NK-92 treated with Interleukin-12 subunit alpha and Interleukin-12 subunit beta, amount 100 ng/mL, for 24 hours (cell line): ENCODE results near the gene TMED4.

Experiments used
- DNase-seq: peaks from one replicate; lab custom pipeline; 2025; lab: John Stamatoyannopoulos, UW

Gene TMED4

DNA sequence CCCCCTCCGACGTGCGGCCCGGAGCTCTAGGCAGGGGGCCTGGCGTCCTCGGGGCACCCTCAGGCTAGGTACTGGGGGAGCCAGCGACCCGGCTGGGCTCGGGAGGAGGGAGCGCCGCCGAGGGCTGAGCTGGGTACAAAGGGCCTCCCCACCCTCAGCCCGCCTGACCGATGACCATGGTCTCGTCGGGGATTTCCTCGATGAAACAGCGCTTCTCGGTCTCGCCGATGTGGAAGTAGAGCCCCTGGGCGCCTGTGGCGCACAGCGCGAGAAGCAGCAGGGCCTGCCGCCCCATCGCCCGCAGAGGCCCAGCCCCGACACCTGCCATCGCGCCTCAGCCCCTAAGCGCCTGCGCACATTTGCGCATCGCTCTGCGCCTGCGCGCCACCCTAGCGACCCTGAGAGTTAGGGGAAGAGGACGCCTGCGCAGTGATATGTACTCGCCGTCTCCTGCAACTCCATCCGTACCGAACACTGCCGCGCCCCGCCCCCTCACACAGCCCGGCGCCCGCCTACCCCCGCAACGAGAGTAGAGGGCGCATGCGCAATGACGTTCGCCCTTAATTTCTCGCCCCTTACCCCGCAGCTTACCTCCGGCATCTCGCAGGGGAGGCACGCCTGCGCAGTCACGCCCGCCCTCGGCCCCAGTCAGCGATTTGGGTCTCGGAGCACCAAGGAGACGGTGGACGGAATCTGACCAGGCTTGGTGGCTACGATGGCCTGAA lies at the start of gene TMED4:
Gene TMED4 (minus strand): TSS at position 353 of the 725 bp plus-strand sequence. CDS start 25 bp downstream, at position 328.
- peak; percentile 98 for DNase-seq

DNA sequence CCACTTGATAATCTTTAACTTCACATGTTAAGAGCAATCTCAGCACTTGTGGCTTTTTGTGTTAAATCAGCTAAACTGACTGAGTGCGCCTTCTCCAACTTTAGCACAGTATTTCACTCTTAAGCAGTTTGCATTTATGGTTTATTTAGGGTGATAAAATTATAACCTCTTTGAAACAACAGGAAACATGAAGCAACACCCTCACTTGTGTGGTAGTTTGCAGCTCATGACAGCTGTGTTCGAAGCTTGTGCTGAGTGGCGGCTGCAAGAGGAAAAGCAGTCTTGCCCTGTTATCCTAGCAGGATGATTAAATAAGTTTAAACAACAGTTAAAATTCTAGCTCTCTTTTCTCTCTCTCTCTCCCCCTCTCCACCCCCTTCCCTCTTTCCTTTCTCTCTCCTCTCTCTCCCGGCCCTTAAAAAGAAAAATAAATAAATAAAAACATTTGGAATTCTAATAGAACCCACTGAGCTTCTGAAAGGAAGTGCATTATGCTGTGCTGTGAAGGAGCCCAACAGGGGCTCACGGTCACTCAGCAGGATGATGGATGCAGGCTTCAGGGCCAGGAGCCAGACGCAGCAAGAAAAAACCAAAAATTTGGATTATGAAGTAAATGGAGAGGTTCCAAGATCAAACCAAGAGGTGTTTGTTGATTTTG lies 49.6 kb upstream of the TMED4 start:
- no peak for DNase-seq

DNA sequence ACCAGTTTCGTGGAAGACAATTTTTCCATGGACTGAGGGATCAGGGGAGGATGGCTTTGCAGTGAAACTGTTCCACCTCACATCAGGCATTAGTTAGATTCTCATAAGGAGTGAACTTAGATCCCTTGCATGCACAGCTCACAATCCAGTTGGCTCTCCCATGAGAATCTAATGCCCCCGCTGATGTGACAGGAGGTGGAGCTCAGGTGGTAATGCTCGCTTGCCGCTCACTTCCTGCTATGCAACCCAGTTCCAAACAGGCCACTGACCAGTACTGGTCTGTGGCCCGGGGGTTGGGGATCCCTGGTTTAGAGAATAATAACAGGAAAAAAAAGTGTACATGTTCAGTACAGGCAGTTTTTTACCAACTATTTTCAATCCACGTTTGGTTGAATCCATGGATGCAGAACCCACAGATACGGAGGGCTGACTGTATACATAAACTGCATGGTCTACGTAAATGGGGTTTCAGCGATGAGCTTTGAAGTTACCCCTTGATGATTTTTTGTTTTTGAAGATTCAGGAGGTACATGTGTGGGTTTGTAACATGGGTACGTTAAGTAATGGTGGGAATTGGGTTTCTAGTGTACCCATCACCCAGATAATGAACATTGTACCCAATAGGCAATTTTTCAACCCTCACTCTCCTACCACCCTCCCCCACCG lies 48.9 kb upstream of the TMED4 start:
- no peak for DNase-seq

DNA sequence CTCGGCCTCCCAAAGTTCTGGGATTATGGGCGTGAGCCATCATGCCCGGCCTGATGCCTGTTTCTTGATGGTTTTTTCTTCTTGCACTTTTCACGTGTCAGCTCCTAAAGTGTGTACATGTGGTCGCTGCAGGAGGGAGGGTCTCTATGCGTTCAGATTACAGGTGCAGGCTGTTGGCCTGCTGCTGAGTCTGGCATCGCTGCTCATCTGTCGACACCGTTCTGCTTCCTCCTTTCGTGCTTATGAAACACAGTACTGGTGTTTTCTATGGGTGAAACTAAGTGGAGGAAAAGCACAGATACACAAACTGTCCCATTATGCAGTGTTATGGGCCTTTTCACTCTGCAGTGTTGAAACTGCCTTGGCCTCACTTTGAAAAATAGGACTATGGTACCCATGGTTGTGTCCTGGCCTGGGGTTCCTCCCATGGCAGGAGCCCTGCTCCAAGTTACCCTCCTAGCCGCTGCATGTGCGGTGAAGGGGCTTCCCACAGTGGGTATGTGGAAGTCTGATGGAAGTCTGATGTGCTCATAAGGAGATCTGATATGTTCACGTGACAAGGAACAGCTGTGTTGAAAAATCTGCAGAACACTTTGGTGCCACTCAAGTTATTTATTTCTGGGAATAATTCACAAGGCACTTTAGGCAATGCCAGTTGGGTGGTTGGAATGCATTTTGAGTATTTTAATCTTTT lies 47.9 kb upstream of the TMED4 start:
- no peak for DNase-seq

DNA sequence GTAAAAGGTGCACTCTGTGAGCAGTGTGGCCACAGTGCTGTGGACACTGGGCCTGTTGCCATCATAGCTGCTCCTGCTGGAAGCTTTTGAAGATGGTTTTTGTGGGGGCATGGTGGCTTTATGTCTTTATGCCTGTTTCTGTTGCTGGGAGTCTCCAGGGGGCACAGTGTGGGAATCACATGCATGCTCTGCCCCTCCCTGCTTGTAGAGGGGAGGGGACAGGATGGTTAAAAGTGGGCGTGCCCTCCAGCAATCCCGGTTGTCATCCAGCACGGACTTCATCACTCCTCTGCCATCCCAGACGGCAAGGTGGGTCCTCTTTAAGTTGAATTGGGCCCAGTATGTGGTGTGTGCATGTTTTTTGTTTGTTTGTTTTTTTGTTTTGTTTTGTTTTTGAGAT lies 44.6 kb upstream of the TMED4 start:
- DNase-seq: no peak

DNA sequence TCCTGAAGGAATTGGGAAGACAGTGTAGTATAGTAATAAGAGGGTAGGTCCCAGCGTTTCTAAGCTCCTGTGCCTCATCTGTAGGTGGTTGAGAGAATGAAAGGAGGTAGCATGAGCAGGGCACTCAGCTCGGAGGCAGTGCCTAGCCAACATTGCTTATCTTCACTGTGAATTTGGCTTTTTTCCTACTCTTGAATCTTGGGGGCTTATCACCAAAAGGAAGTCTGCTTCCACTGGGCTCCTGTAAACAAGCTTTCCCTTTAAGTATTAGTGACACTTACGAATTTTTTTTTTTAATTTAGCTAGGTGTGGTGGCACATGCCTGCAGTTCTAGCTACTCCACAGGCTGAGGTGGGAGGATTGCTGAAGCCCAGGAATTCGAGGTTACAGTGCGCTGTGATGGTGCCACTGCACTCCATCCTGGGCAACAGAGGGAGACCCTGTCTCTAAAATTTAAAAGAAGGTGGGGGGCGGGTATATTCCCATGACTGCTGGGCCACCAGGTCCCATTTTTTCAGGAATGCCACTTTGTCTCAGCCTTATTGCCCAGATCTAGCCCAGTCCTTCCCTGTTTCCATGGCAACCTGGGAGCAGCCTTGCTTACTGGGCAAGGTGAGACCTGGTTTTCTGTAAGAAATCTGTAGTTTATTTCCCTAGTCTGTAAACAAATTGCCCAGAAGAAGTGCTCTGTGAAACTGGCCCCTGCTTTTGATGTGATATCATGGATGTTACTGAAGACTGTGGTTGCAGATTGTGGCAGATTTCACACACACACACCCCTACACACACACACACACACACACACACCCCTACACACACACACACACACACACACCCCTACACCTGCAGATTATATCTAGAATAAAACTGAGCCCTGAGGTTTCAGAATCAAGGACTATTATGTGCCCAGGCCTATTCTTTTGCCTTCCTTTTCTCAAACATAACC lies 43.8 kb upstream of the TMED4 start:
- DNase-seq: no peak

DNA sequence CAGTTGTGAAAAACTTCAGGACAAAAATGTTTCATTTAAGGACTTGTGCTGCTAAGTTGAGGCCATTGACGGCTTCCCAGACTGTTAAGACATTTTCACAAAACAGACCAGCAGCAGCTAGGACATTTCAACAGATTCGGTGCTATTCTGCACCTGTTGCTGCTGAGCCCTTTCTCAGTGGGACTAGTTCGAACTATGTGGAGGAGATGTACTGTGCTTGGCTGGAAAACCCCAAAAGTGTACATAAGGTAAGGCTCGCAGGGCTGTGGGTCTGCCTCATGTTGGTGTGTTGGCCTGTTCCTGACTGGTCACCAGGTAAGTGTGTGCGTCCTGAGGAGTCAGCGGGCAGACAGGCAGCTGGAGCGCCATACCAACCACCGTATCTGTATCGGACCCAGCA lies 42.3 kb upstream of the TMED4 start:
- no peak for DNase-seq

DNA sequence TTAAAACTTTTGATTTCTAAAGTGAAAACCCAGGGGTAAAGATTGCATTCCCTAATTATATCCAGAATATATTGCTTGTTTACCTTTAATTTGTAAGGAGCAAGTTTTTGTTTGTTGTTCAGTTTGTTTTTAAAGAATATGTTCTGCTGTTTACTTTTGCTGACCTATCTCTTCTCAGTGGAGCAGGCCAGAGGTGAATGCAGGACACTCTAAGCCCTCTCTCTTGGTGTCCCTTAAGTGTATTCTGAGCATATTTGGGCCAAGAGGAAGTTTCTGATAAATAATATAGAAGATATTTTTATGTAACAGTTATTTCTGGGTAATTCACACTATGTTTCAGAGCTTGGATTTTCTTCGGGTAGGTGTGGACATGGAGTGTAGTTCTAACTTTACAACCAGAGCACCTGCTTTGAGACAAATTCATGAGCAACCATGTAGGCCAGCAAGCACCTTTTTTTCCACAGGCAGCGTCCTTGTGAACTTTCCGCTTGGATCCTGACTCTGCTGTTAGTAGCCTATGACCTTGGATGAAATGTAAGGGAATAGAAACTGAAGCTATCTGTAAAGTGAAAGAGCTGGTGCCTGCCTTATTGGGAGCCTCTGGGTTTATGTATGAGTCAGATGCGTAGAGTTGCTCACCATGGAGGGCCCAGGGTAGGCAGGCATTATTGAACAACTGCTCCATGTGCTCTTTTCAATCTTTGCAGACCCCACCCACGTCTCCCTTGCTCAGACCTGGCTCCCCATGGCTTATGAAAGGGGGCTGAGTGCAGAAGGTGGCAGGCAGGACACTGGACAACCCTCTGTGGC lies 40.5 kb upstream of the TMED4 start:
- DNase-seq: no peak

DNA sequence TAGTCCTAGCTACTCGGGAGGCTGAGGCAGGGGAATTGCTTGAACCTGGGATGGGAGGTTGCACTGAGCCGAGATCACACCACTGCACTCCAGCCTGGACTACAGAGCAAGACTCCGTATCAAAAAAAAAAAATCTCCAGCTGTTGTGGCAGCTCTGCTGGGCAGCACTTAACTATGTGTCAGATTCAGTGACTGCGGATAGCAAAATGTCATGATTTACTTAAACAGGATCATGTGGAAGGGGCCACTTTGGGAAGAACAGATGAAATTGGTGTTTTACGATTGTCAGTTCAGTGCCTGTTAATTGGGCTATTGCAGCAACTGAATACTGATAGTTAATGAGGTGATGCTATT lies 39.7 kb upstream of the TMED4 start:
- no peak for DNase-seq

DNA sequence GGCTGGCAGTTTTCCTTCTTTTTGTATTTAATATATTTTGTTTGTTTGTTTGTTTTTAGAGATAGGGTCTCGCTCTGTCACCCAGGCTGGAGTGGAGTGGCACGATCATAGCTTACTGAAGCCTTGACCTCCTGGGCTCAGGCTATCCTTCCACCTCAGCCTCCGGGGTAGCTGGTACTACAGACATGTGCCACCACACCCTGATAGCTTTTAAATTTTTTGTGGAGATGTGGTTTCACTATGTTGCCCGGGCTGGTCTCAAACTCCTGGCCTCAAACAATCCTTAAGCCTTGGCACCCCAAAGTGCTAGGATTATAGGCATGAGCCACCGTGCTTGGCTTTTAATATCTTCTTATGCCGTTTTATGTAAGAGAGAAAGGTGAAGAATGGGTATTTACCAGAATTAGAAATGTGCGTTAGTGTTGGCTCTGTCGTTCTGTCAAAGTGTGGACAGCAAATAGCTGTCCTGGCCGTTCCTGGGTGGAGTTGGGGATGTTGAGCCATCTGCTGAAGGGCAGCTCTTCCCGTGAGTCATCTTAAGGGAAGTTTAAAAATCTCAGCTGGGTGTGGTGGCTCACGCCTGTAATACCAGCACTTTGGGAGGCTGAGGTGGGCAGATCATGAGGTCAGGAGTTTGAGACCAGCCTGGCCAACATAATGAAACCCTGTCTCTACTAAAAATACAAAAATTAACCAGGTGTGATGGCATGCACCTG lies 39.2 kb upstream of the TMED4 start:
- DNase-seq: no peak

DNA sequence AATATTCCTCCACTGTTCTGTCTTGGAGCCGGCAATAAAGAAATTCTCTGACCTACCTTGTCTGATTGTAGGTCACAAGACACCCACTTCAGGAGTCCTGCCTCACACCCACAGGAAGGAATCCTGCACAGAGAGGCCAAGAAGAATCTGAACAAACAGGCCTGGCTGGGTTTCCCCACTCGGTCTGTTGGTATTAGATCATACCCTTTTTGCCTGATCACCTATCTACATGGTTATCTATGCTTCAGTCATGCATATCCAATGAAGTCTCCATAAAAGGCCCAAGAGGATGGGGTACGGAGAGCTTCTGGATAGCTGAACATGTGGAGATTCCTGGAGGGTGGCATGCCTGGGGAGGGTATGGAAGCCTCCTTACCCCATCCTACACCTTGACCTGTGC lies 36.7 kb upstream of the TMED4 start:
- no peak for DNase-seq

DNA sequence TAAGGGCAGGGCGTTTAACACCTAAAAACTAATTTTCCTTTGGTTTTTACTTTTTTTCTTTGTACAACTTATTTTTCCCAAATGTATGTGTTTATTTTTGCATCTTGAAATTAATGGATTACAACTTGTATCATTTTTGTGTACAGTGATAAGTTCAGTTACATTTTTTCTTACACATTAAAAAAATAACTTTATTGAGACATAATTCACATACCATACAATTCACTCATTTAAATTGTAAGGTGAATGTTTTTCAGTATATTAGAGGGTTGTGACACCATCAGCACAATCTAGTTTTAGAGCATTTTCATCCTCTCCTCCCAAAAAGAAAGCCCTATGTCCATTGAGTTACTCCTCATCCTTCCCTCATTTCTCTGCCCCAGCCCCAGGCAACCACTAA lies 36.0 kb upstream of the TMED4 start:
- DNase-seq: no peak

DNA sequence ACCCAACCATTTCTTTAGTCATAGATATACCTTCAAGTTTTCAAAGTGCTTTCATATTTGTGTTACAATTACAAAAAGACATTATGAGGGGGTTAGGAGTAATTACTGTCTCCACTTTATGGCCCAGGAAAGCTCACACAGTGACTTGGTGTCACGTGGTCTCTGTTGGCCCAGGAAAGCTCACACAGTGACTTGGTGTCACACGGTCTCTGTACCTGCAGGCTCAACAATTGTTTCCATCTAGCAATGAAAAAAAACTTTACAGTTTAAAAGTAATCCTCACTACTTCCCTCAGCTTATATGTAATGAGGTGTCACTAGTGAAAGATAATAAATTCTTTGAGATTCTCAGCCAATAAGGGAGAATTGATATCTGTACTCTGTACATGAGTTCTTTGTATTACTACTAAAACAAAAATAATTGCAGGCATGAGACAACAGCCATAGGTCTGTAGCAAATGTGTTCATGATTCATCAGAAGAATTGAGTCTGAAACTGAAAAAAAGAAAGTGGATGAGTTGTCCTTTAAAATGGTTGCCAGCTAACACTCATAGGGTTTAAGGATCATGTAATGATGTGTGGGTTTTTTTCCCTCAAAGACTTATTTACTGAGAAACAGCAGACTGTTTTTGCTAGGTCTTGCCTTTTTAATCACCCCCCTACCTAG lies 35.3 kb upstream of the TMED4 start:
- DNase-seq: no peak

DNA sequence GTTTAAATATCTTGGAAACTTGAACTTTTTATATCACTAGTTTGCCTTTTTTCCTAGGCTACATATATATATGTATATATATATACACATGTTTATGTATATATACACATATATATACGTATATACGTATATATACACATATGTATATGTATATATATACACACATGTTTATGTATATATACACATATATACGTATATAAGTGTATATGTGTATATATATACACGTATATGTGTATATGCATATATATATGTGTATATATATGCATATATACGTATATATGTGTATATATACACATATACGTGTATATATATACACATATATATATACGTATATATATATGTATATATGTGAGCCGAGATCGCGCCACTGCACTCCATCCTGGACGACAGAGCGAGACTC lies 34.5 kb upstream of the TMED4 start:
- no peak for DNase-seq

DNA sequence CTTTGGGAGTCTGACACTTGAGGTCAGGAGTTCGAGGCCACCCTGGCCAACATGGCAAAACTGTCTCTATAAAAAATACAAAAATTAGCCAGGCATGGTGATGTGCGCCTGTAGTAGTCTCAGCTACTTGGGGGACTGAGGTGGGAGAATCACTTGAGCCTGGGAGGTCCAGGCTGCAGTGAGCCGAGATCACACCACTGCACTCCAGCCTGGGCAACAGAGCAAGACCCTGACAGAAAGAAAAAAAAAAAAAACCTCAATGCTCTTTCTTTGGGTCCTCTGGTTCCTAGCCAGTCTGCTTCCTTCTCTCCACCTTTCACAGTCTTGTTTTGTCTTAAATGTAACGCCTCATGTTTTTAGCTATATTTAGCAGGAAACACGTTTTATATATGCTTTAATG lies 33.8 kb upstream of the TMED4 start:
- DNase-seq: no peak

DNA sequence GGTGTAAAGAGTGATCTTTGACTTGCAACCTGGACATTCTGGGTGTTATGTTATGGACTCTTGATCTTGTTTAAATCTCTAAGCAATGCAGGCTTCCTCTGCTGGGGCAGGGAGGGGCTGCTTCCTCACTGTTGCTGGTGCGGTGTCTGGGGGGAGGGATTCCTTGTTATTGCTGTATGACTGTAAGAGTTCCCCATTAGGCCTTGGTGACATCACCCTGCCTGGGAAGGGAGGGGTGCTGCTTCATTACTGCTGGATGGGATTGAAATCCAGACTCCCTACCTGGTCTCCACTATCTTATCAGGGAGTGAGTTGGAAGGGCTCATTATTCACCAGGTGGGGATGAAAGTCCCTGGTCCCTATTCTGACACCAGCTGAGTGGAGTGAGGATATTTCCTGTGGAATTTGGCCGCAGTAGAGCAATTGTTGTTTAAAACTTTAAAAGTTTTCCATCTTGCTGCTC lies 33.1 kb upstream of the TMED4 start:
- no peak for DNase-seq

DNA sequence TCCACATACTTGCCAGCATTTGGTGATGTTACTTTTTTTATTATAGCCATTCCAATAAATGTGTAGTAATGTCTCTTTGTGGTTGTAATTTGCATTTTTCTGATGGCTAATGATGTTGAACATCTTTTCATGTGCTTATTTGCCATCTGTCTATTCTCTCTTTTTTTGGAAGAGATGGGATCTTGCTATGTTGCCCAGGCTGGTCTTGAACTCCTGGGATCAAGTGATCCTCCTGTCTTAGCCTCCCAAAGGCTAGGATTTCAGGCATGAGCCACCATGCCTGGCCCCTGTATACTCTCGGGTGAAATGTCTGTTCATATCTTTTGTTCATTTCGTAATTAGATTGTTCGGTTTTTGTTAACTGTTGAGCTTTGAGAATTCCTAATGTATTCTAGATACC lies 27.8 kb upstream of the TMED4 start:
- no peak for DNase-seq

DNA sequence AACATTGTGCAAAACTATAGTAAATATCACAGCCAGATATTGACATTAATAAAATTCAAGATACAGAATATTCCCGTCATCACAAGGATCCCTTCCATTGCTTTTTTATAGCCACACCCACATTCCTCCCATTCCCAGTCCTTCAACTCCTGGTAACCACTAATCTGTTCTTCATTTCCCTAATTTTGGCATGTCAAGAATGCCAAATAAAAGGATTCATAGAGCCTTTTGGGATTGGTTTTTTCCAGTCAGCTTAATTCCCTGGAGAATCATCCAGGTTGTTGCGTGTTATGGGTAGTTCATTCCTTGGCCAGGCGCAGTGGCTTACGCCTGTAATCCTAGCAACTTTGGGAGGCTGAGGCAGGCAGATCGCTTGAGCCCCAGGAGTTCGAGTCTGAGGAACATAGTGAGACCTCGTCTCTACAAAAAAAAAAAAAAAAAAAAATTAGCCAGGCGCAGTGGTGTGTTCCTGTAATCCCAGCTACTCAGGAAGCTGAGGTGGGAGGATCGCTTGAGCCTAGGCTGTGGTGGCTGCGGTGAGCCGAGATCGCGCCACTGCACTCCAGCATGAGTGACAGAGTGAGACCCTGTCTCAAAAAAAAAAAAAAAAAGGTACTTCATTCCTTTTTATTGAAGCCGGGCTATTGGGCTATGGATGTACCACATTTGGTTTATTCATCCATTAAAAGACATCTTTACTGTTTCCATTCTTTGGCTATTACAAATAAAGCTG lies 27.1 kb upstream of the TMED4 start:
- DNase-seq: no peak
